Colonic mucosa (tissue), 4 donors: ENCODE data around the gene CUEDC1. TPM values are rescaled to one million over a fixed set of nuclear protein-coding genes. Genes with fewer than 3 reads are reported as not detected.

Experiments
- DNase-seq: peaks from one replicate; pipeline ENCODE4 v3.0.0-alpha.2; 2020
- H3K27ac ChIP-seq: fragments of 200-600 bp; one replicate; pipeline ENCODE4 v1.8.0; 2021
- H3K27me3 ChIP-seq: fragments of 200-600 bp; one replicate; pipeline ENCODE4 v1.8.0; 2021
- H3K36me3 ChIP-seq: fragments of 200-600 bp; one replicate; pipeline ENCODE4 v1.8.0; 2021
- H3K4me1 ChIP-seq: fragments of 200-600 bp; one replicate; pipeline ENCODE4 v1.8.0; 2021; ENCODE audit warnings: mild to moderate bottlenecking
- H3K4me3 ChIP-seq: fragments of 200-600 bp; one replicate; pipeline ENCODE4 v1.8.0; 2021
- H3K9ac ChIP-seq, 2 donors: one replicate each; pipeline ENCODE4 v1.7.0; 2013; ENCODE audit warnings: control low read depth in 2 of 2, low read depth in 2 of 2, low read length in 2 of 2
- H3K9me3 ChIP-seq: fragments of 200-600 bp; one replicate; pipeline ENCODE4 v1.8.0; 2021
- intact Hi-C: fragments of 100-400 bp; cut with DNase I; formaldehyde crosslinking; loops from one replicate; pipeline ENCODE4 v1.14.1; 2022
- total RNA-seq, 2 donors: library from RNA; stranded (reverse); fragmentation: NEBNext Ultra II Directional in 1 of 2; extraction: Animal tissue kit (Norgen Biotek cat#: 25700) in 1 of 2; gene quantifications; one replicate each; pipeline ENCODE4 v1.2.1, GENCODE V29; 2021
- TF ChIP-seq, protein P1 (sequence below): fragments of 200-600 bp; IDR thresholded peaks from one replicate; pipeline ENCODE4 v1.8.0; 2022; ENCODE audit warnings: antibody characterized with exemption, mild to moderate bottlenecking
- donor health status: healthy.
- donor health status: DM: no; HTN: no; CAD: no.
- donor health status: DM: no; HTN: no; CAD: no.

The CUEDC1 gene, protein sequence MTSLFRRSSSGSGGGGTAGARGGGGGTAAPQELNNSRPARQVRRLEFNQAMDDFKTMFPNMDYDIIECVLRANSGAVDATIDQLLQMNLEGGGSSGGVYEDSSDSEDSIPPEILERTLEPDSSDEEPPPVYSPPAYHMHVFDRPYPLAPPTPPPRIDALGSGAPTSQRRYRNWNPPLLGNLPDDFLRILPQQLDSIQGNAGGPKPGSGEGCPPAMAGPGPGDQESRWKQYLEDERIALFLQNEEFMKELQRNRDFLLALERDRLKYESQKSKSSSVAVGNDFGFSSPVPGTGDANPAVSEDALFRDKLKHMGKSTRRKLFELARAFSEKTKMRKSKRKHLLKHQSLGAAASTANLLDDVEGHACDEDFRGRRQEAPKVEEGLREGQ
- total RNA-seq = 10 to 100 TPM; 14.7 to 15.2 TPM

DNA sequence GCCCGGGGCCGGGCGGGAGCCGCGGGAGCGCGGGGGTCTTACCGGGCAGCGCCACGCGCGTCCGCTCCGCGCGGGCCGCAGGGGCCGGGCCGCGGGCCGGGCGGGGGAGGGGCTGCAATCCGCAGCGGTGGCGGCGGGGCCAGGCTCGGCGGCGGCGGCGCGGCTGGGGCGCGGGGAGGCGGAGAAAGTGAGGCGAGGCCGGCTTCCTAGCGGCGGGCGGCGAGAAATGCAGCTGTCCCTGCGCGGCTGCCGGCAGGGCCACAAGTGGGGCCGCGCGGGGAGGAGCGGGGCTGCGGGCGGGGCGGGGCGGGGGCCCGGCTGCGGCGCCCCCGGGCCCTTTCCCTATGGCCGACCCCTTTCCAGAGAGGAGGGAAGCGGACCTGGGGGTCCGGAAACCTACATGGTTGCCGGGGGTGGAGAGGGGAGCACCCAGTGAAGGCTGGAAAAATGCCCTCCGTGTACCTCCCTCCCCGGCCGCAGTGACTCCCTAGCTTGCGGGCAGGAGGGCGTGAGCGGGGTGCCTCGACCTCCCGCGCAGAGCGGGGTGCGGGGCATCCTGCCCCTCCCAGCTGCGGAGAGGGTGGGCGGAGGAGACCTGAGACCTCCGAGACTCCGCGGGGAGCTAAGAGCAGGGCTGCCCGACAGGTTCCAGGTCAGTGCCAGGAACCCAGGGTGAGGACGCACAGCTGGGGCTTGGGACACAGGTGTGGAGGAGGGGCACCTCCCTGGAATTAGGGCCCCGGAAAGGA lies at the start of gene CUEDC1:
CUEDC1 (minus strand) TSS at position 230 of the 749 bp plus-strand sequence. CDS start 69,848 bp downstream, outside the sequence.
- DNase-seq = peak; percentile 78
- Histone ChIP-seq H3K9me3 (no peaks in the 10 kb centered on the region), H3K36me3 (no peaks in the 10 kb centered on the region), H3K4me1 (peaks cover 8% of the 10 kb centered on the region), H3K27ac (peak within 1 kb of the TSS; percentile 82), H3K27me3 (no peaks in the 10 kb centered on the region), H3K4me3 (peak within 1 kb of the TSS; percentile 74), H3K9ac (peak within 1 kb of the TSS; percentile 78 to 91)
- intact Hi-C loops = loop anchor here (5.0 kb wide), 1 partner anchor 63 kb away; no protein-coding TSS in a partner anchor
- TF ChIP-seq, protein P1, sequence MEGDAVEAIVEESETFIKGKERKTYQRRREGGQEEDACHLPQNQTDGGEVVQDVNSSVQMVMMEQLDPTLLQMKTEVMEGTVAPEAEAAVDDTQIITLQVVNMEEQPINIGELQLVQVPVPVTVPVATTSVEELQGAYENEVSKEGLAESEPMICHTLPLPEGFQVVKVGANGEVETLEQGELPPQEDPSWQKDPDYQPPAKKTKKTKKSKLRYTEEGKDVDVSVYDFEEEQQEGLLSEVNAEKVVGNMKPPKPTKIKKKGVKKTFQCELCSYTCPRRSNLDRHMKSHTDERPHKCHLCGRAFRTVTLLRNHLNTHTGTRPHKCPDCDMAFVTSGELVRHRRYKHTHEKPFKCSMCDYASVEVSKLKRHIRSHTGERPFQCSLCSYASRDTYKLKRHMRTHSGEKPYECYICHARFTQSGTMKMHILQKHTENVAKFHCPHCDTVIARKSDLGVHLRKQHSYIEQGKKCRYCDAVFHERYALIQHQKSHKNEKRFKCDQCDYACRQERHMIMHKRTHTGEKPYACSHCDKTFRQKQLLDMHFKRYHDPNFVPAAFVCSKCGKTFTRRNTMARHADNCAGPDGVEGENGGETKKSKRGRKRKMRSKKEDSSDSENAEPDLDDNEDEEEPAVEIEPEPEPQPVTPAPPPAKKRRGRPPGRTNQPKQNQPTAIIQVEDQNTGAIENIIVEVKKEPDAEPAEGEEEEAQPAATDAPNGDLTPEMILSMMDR = no peak

DNA sequence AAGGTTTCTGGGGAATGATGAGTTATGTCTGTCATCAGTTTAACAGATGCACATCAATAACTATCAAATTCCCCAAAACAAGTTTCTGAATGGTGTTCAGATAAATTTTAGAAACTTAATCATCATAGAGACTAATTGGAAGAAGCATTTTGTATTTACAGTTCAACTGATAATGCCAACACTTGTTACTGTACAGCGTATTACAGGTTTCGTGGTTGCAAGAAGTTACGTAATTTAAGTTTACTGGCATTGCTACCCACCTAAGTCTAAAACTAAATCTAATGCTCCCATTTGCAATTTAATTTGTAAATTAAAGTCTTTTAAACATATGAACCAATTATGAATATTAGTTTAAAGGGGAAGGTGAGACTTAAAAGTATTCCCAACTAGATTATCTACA lies 48.8 kb upstream of the CUEDC1 start:
- intact Hi-C loops = loop anchor here (2.0 to 5.0 kb wide), 2 partner anchors 81 to 108 kb away; no protein-coding TSS in a partner anchor
- TF ChIP-seq, protein P1 = no peak
- H3K9me3 ChIP-seq = no peaks in the 10 kb centered on the region
- no peak overlapping the region for H3K9ac ChIP-seq
- H3K27ac ChIP-seq = no peak overlapping the region
- H3K36me3 ChIP-seq = peaks cover 21% of the 10 kb centered on the region
- H3K27me3 ChIP-seq = no peaks in the 10 kb centered on the region
- H3K4me3 ChIP-seq = no peak overlapping the region
- no peak for DNase-seq
- peaks cover 12% of the 10 kb centered on the region for H3K4me1 ChIP-seq

DNA sequence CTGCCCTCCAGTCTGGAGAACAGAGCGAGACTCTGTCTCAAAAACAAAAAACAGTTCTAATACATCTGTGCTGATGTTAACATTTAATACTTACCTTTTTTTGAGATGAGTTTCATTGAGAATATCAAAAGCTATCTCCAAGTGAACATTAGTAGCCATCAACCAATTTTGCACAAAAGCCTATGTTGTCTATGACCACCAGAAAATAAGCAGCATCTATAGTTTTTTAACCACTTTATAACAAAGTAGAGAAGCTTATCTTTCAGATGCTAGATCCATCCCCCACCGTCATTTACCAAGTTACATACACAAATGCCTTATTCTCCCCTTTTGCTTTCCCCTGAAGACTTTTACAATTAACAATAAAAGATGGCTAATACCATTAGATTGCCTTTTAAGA lies 47.8 kb upstream of the CUEDC1 start:
- peaks cover 12% of the 10 kb centered on the region for H3K4me1 ChIP-seq
- TF ChIP-seq, protein P1 = no peak
- H3K27me3 ChIP-seq = no peaks in the 10 kb centered on the region
- intact Hi-C loops = loop anchor here (5.0 kb wide), 1 partner anchor 109 kb away; no protein-coding TSS in a partner anchor
- no peaks in the 10 kb centered on the region for H3K9me3 ChIP-seq
- no peak for DNase-seq
- no peak overlapping the region for H3K27ac ChIP-seq
- no peak overlapping the region for H3K9ac ChIP-seq
- peaks cover 21% of the 10 kb centered on the region for H3K36me3 ChIP-seq
- H3K4me3 ChIP-seq = no peak overlapping the region

DNA sequence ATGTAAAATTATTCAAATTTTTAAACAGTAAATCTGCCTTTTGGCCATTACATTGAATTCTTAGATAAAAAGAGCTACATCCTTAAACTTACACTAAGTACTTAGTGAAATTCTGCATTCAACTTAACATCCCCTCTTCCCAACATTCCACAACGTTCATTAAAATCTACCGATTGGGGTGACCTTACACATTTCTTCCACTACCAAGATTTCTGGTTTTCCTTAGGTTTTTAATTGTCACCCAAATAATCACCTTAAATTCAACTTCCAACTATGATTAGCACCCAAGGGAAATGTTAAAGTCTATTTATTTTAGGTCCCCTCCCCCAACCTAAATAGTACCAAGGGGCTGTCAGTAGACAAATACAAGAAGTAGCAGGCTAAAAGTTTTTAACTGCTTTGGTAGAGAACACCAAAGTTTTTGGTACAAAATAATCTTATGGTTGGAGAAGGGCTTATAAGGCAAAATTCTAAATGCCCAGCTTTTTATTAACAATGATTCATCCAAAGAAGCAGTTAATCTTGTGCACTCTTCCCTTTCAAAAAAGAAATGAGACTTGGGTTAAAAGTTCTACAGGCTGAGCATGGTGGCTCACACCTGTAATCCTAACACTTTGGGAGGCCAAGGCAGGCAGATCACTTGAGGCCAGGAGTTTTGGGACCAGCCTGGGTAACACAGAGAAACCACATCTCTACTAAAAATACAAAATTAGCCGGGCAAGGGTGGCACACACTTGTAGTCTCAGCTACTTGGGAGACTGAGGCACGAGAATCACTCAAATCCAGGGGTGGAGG lies 47.1 kb upstream of the CUEDC1 start:
- Histone ChIP-seq H3K36me3 (peaks cover 21% of the 10 kb centered on the region), H3K27ac (no peak overlapping the region), H3K27me3 (no peaks in the 10 kb centered on the region), H3K9ac (no peak overlapping the region), H3K9me3 (no peaks in the 10 kb centered on the region), H3K4me3 (no peak overlapping the region), H3K4me1 (peaks cover 12% of the 10 kb centered on the region)
- TF ChIP-seq, protein P1 = no peak
- no peak for DNase-seq
- intact Hi-C loops = loop anchor here (5.0 kb wide), 1 partner anchor 110 kb away; no protein-coding TSS in a partner anchor
